Stimulated activated CD8-positive, alpha-beta memory T cell treated with anti-CD3 and anti-CD28 coated beads, Interleukin-4, amount 100 ng/mL, for 24 hours (primary cell): ENCODE results near the gene GHDC.
"Not testable (repeated sequence)": the region's sequence is repeated elsewhere in the genome, so short reads cannot be mapped to it uniquely, and the experiment has no call there.

ENCODE experiments used
- DNase-seq: peaks from one replicate; pipeline ENCODE4 v3.0.0-alpha.2; 2020; ENCODE audit warnings: low read depth

The GHDC gene

GRCh38 chr17:42155614-42156045 lies 38.7 kb downstream of the GHDC start:
- no peak for DNase-seq

GRCh38 chr17:42153919-42154742 lies 40.2 kb downstream of the GHDC start:
- DNase-seq, result no peak

- DNase-seq, result no peak
Observed at GRCh38 chr17:42146911-42147607, 47.2 kb downstream of the GHDC start.

GRCh38 chr17:42143138-42143537 lies 51.2 kb downstream of the GHDC start:
- DNase-seq, result not testable (repeated sequence)

GRCh38 chr17:42142371-42142896 lies 51.9 kb downstream of the GHDC start:
- no peak for DNase-seq

GRCh38 chr17:42141382-42141781 lies 52.9 kb downstream of the GHDC start:
- DNase-seq, result no peak

- DNase-seq, result not testable (repeated sequence)
Observed at GRCh38 chr17:42140690-42141089, 53.6 kb downstream of the GHDC start.
